H54 (cell line): ENCODE measurements around the gene CENPM.
"Not testable (repeated sequence)": the region's sequence is repeated elsewhere in the genome, so short reads cannot be mapped to it uniquely, and the experiment has no call there.

ENCODE experiments used
- DNase-seq: peaks from one replicate; pipeline ENCODE4 v3.0.0; 2011; ENCODE audit warnings: low spot score, mixed read lengths; ENCODE audit not compliant: insufficient read length
- FAIRE-seq: peaks from 3 replicates; lab custom pipeline; 2011; peaks lifted over from hg19 to GRCh38; lab: Jason Lieb, UNC
- POLR2A ChIP-seq: IDR thresholded peaks from 2 replicates; pipeline ENCODE4 v1.6.1; 2011; ENCODE audit warnings: low read depth, mild to moderate bottlenecking, low read length

The CENPM gene

DNA sequence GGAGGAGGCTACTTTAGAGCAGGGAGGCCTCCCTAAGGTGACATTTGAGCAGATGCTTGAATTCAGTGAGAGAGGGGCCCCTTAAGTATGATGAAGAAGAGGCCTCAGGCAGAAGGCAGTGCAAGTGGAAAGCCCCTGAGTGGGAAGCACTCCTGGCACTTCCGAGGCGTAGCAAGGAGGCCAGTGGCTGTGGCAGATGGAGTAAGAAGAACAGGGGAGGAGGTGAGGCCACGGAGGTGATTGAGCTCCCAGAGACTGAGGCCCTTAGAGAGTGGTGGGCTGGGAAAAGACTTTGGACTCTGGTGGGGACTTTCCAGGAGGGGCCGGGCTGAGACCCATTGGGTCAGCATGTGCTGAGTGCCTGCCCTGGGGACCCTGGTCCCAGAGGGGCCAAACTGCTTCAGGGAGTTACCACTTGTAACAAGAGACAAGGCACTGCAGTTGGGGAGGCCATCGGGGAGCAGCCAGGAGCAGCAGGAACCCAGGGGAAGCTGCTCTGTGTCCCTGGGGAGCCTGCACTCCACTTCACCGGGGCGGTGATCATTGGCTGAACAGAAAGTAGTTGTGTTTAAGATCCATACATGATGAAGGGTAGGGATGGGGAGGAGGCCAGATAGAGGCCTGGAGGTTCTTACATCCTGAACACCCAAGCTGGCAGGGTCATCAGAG is 2.5 kb upstream of the CENPM start:
- FAIRE-seq: no peak
- no peak for TF ChIP-seq POLR2A
- DNase-seq: no peak

DNA sequence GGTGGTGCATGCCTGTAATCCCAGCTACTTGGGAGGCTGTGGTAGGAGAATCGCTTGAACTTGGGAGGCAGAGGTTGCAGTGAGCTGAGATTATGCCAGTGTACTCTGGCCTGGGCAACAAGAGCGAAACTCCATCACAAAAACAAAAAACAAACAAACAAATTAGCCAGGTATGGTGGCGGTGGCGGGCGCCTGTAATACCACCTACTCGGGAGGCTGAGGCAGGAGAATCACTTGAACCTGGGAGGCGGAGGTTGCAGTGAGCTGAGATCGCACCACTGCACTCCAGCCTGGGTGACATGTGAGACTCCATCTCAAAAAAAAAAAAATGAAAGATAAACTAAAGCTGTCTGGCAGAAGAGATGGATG is 2.0 kb upstream of the CENPM start:
- FAIRE-seq, DNase-seq: not testable (repeated sequence)

DNA sequence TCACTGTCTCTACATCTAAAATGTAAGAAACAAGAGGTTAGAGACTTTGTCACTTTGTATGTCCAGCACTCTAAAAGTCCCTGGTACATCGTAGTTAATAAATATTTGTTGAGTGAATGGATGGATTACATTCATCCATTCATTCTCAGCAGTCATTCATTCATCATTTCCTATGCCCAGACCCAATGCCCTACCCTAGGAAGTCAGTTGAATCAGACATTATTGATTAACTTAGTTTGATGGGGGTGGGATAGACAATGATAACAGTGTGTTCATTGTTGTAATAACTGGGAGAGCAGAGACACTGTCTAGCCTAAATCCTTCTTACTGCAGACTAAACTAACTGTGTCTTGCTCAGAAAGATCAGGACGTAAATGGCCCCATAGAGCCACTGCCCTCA is 1.2 kb upstream of the CENPM start:
- TF ChIP-seq POLR2A: no peak
- FAIRE-seq (no peak), DNase-seq (no peak)

DNA sequence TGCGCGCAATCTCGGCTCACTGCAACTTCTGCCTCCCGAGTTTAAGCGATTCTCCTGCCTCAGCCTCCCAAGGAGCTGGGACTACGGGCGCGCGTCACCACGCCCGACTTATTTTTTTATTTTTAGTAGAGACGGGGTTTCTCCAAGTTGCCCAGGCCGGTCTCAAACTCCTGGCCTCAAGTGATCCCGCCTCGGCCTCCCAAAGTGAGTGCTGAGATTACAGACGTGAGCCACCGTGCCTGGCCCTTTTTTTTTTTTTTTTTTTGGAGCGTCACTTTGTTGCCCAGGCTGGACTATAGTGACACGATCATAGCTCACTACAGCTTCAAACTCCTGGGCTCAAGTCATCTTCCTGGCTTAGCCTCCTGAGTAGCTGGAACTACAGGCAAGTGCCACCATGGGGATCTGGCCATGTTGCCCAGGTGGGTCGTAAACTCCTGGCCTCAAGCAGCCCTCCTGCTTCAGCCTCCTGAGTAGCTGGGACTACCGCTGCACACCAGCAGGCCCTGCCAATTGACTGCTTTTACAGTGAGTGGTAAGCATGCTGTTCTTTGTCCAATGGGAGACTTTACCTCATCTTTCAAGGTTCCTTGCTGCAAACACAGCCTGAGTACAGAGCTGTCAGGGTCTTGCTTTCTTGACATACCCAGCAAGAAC is 600 bp upstream of the CENPM start:
- DNase-seq: no peak
- TF ChIP-seq POLR2A: no peak
- no peak for FAIRE-seq

DNA sequence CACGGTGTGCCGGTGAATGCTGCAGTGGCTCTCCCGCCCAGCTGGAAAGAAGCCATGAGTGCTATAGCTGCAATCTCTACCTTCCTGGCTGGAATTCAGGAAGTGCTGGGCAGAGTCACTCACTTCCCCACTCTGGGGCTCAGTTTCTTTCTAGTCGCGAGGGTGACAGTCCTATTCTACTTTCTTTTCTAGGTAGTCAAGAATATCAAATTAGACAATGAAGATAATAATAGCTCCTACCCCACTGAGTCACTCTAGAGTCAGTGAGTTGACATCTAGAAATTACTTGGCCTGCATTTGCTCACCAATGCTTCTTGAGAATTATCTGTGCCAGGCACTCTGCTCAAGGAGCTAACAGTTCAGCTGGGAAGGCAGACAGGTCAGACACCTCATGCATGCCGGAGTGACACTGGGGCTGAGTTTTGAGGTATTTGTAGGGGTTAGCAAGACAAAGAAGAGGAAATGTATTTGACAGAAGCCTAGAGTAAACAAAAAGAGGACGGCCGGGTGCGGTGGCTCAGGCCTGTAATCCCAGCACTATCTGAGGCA is 3.2 kb downstream of the CENPM start:
- DNase-seq: no peak
- FAIRE-seq: no peak
- no peak for TF ChIP-seq POLR2A

DNA sequence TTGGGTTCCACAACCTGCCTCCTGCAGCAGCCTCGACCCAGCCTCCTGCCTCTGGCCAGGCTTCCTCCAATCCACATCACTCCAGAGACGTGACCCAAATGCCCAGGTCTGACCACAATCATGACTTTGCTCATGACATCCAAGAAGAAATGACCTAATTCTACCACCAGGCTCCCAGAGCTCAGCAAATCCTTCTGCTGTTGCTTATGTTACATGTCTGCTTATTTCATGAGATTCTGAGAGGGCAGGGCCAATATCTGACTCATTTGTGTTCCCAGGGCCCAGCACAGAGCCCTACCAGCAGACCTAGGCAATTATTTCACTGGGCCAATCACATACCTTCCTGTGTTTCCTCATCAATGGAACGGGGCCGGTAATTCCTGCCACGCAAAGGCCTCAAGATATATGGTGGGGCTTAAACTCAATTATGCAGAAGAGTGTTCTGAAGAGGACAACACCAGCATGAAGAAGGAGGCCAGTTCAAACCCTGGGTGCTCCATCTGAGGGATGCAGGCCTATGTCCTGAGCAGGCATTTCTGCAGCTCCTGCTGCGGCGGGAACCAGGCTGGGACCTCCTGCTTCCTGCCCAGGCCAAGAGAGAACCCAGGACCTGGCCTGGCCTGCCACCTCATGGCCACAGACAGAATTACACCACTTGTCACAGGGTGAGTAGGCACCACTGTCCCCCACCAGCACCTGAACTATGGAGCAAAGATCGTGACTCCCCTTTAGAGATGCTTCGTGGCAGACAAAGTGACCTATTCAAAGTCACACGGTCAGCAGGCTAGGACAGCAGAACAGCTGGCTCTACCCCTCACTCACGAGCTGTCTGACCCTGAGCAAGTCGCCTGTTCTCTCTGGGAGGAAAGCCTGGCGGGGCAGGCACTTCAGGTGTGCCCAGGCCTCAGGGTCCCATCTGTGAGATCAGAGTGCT is 5.9 kb downstream of the CENPM start:
- FAIRE-seq (peak; percentile 80), DNase-seq (peak; percentile 55)
- TF ChIP-seq POLR2A: no peak

DNA sequence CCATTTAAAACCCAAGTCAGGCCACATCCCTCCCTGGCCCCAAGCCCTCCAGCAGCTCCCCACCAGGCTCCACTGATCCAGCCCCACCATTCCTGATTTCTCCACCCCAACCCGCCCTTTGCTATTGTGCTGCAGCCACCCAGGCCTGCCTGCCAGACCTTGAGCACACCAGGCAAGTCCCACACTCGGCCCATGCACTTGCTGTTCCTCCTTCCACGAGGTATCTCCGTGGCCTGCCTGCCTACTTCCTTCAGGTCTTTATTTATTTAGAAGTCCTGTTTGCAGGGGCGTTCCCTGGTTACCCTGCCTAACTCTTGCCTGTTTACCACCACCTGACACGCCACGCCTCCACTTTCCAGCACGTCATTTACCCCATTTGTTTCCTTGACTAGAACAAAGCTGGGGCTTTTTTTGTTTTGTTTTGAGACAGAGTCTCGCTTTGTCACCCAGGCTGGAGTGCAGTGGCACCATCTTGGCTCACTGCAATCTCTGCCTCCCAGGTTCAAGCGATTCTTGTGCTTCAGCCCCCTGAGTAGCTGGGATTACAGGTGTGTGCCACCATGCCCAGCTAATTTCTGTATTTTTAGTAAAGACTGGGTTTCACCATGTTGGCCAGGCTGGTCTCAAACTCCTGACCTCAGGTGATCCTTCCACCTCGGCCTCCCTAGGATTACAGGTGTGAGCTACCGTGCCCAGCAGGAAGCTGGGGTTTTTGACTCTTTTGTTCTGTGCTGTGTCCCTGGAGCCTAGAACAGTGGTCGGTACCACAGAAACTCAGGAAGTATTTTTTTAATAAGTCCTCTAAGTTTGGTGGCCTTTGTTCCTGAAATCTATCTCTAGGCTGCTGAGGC is 6.7 kb downstream of the CENPM start:
- FAIRE-seq (no peak), DNase-seq (no peak)
- no peak for TF ChIP-seq POLR2A

DNA sequence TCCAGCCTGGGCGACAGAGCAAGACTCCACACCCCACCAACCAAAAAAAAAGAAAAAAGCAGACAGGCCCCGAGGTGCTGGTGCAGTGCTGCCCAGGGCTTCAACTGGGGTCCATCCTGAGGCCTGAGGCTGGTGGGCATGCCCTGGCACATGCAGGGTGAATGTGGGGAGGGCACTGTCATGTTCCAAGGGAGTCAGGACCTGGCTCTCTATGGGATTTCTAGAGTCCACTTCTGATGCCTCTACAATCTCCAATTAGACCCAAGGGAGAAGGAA is 10.1 kb downstream of the CENPM start:
- no peak for FAIRE-seq
- DNase-seq: no peak
- no peak for TF ChIP-seq POLR2A

DNA sequence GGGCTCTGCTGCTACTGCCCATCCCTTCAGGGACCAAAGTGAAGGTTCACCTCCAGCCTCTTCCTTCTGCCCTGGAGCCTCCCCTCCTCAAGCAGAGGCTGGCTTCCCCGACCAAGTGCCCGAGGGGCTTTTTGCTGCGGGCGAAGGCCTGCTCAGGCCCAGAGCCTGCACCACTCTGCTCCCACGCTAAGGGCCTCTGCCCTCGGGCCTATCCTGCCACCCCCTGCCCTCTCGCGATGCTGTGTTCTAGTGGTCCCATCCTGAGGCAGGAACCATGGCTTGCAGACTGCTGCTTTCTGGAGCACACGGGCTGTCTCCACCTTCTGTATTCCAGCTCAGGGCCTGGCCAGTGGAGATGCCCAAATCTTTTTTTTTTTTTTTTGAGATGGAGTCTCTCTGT is 11.4 kb downstream of the CENPM start:
- no peak for DNase-seq
- TF ChIP-seq POLR2A: no peak
- FAIRE-seq: no peak

DNA sequence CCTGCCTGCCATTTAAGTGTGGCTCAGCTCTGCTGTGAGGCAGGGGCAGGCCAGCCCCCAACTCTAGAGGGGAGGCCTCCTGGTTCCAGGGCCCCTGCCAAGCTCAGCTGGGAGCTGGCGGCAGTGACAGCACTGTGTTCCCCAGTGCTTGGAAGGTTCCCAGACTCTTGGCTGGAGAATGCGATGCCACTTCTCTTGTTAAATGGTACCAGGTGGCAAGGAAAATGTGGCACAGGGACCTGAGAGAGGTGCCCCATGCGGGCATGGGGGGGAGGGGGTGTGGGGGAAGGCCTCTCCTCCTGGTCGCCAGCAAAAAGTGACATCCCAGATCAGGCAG is 12.0 kb downstream of the CENPM start:
- no peak for FAIRE-seq
- TF ChIP-seq POLR2A: no peak
- no peak for DNase-seq

DNA sequence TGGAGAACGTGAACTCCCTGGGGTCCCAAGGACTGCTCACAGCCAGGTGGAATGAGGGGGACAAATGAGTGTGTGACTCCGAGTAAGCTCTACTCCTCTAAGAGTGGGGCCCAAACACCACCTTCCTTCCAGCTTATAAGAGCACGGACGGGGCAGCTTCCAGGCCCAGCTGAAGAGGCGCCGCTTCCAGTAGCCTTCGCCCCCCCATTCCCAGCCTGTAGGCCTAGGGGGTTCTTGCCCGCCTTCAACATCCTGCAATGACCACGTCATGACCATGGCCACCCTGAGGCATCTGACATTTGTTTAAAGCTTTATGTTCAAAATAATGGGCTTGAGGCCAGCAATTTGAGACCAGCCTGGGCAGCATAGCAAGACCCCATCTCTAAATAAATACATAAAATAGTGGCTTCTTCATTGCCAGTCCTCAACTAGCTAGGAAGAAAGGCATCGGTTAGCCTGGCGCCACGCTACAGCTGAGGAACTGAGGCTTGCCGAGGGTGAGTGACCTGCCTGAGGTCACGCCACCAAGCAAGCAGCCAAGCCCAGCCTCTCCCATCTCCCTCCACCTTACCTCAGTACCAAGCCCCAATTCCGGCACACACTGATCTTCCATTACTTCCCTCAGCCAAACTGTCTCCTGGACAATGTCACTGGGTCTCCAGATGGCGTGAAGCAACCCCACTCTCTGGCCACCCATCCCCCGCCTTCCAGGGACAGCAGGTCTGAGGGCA is 12.5 kb downstream of the CENPM start:
- no peak for FAIRE-seq
- DNase-seq: no peak

DNA sequence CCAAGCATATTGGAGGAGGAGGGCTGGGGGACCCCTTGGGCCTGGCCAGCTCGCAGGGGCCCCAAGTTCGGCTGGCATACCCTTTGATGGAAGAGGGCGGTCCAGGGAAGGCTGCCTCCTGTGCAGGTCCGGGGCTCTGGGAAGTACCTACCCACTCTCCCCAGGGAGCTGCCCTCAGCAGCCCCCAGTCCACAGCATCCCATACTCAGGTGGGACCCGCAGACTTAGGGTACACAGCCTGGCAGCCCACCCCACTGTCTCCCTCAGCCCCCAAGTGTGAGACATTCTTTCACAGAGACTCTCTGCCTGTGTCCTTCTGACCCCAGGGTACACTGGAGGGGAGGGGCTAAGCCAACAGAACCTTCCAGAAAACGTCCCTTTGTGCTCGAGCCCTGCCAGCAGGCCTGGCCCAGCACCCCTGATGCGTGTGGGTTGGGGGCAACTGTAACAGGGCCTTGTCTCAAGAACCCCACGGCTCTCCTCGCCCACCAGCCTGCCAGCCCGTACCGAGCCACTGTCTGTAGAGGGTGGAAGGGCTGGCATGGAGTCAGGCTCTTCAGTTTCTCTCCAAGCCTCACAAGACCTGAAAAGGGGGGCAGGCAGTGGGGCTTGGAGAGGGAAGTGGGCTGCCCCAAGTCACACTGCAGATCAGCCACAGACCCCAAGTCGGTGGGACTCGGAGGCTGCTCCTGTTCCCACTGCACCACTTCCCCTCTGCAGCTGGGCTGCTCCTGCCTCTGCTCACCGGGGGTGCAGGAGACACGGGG is 13.4 kb downstream of the CENPM start:
- FAIRE-seq (no peak), DNase-seq (no peak)
- no peak for TF ChIP-seq POLR2A

More for the DNA sequence above, 12.5 kb downstream of the CENPM start:
- no peak for TF ChIP-seq POLR2A

DNA sequence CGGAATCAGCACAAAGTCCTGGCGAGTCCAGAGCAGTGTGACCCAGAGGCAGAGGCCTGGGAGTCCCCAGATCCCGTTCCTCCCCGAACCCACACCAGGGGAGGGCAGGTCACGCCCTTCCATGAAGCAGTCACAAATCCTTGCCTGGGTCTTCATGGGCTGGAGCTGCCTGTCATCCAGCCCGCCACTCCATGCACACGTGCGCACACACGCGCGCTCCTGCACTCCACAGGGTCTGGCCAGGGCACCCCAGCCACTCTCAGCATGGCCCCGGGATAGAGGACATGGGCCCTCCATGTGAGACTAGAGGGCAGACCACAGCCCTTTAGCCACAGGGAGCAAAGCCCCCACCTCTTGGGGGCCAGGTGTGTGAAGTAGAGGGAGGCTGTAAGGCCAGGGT is 14.6 kb downstream of the CENPM start:
- FAIRE-seq (no peak), DNase-seq (no peak)
- TF ChIP-seq POLR2A: no peak
